ENCODE data around the gene CMTM8.

The CMTM8 gene

DNA sequence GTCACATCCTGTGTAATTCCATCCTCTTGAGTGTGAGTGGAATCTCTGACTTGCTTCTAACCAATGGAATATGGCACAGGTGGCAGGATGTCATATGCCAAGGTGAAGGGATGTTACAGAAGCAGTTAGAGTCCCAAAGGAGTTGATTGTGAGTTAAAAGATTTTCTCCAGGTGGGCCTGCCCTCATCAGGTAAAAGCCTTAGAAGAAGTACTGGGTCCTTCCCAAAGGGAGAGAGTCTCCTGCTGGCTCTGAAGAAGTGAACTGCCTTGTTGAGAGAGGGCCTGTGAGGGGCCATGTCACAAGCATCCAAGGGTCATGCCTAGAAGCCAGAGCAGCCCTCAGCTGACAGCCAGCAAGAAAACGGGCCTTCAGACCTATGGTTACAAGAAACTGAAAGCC is 166.2 kb downstream of the CMTM8 start:
- Histone ChIP-seq H3K27me3 (ENCODE audit: control insufficient read depth, insufficient read depth, low read length, poor library complexity, severe bottlenecking) (no peaks in the 10 kb centered on the region), H3K4me3 (ENCODE audit: insufficient read depth, low read depth, low read length) (no peak overlapping the region), H3K9me3 (ENCODE audit: control insufficient read depth, low read length) (no peaks in the 10 kb centered on the region), H3K27ac (ENCODE audit: insufficient read depth, low read depth, low read length, poor library complexity, severe bottlenecking) (no peak overlapping the region), H3K36me3 (ENCODE audit: control insufficient read depth, insufficient read depth, low read length) (no peaks in the 10 kb centered on the region), H3K4me1 (ENCODE audit: control insufficient read depth, insufficient read depth, low read length) (peaks cover 13% of the 10 kb centered on the region)
- 88 to 94% methylated on average over 1 of the region's 1 CpG for WGBS, 2 experiments

DNA sequence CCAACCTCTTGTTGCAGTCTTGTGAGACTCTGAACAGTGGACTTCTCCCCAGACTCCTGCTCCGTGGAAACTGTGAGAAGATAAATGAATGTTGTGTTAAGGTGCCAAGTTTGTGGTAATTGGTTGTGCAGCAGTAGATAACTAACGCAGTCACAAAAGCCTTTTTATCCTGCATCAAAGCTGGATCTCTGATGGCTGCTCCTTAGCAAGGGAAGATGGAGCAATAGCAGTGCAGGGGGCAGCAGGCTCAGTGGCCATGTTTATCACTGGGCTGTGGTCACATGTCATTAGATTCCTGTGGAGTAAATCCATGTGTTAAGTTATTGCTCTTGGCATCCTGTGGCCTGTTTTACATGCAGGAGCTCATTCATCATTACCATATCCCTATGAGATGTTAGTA is 166.7 kb downstream of the CMTM8 start:
- whole genome bisulfite sequencing, 2 experiments: 89 to 95% methylated on average over 2 of the region's 2 CpGs
- Histone ChIP-seq H3K4me3 (ENCODE audit: insufficient read depth, low read depth, low read length) (no peak overlapping the region), H3K27ac (ENCODE audit: insufficient read depth, low read depth, low read length, poor library complexity, severe bottlenecking) (no peak overlapping the region), H3K27me3 (ENCODE audit: control insufficient read depth, insufficient read depth, low read length, poor library complexity, severe bottlenecking) (no peaks in the 10 kb centered on the region), H3K36me3 (ENCODE audit: control insufficient read depth, insufficient read depth, low read length) (no peaks in the 10 kb centered on the region), H3K9me3 (ENCODE audit: control insufficient read depth, low read length) (no peaks in the 10 kb centered on the region), H3K4me1 (ENCODE audit: control insufficient read depth, insufficient read depth, low read length) (peaks cover 17% of the 10 kb centered on the region)

GRCh38 chr3:32405711-32406323 is 167.3 kb downstream of the CMTM8 start:
- H3K36me3 ChIP-seq (ENCODE audit: control insufficient read depth, insufficient read depth, low read length): no peaks in the 10 kb centered on the region
- no peak overlapping the region for H3K27ac ChIP-seq (ENCODE audit: insufficient read depth, low read depth, low read length, poor library complexity, severe bottlenecking)
- WGBS, 2 experiments: 90 to 97% methylated on average over 6 to 7 of the region's 7 CpGs
- H3K27me3 ChIP-seq (ENCODE audit: control insufficient read depth, insufficient read depth, low read length, poor library complexity, severe bottlenecking): no peaks in the 10 kb centered on the region
- H3K9me3 ChIP-seq (ENCODE audit: control insufficient read depth, low read length): no peaks in the 10 kb centered on the region
- no peak overlapping the region for H3K4me3 ChIP-seq (ENCODE audit: insufficient read depth, low read depth, low read length)
- peaks cover 24% of the 10 kb centered on the region for H3K4me1 ChIP-seq (ENCODE audit: control insufficient read depth, insufficient read depth, low read length)

- no peaks in the 10 kb centered on the region for H3K27me3 ChIP-seq (ENCODE audit: control insufficient read depth, insufficient read depth, low read length, poor library complexity, severe bottlenecking)
- H3K4me1 ChIP-seq (ENCODE audit: control insufficient read depth, insufficient read depth, low read length): peaks cover 17% of the 10 kb centered on the region
- H3K36me3 ChIP-seq (ENCODE audit: control insufficient read depth, insufficient read depth, low read length): no peaks in the 10 kb centered on the region
- no peak overlapping the region for H3K27ac ChIP-seq (ENCODE audit: insufficient read depth, low read depth, low read length, poor library complexity, severe bottlenecking)
- no peaks in the 10 kb centered on the region for H3K9me3 ChIP-seq (ENCODE audit: control insufficient read depth, low read length)
- H3K4me3 ChIP-seq (ENCODE audit: insufficient read depth, low read depth, low read length): no peak overlapping the region
- WGBS, 2 experiments: 81 to 83% methylated on average over 7 of the region's 7 CpGs
These were observed 168.3 kb downstream of the CMTM8 start for GRCh38 chr3:32406486-32407408.

DNA sequence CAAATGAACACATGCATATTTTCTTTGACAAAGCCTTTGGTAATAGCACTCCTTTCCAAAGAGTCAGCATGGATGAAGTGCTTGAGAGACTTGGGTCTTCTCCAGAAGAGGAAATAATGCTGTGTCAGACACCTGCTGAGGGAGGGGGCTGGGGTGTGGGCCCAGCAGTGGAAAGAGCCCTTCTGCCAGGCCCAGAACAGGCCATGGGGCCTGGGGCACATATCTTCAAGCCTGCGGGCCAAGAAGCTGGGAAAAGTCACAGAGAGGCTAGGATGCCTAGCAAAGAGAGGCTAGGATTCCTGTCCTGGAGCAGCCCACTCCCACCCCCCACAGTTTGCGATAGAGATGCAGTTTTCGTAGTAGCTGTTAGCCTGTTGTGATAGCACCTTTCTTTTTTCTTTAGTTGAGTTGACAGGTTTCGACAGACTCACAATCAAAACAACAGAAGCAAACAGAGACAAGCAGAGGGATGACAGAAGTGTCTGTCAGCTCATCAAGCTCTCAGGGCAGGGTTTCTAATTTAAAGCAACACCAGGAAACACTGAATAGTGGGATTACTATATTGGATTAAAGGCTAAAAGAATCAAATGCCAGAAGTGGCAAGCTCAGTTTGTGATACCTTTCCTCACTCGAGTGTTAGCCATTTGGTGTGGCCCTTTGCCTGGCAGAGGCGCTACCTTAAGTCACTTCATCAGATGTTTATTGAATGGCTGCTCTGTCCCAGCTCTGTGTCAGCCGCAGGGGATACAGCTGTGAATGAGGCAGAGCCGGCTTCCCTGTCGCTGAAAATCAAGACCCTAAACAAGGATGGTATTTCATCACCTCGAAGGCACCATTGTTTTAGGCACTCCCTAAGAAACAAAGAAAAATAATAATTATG is 172.1 kb downstream of the CMTM8 start:
- Histone ChIP-seq H3K36me3 (ENCODE audit: control insufficient read depth, insufficient read depth, low read length) (no peaks in the 10 kb centered on the region), H3K4me3 (ENCODE audit: insufficient read depth, low read depth, low read length) (no peak overlapping the region), H3K27ac (ENCODE audit: insufficient read depth, low read depth, low read length, poor library complexity, severe bottlenecking) (peak overlapping the region; percentile 51), H3K27me3 (ENCODE audit: control insufficient read depth, insufficient read depth, low read length, poor library complexity, severe bottlenecking) (no peaks in the 10 kb centered on the region), H3K9me3 (ENCODE audit: control insufficient read depth, low read length) (no peaks in the 10 kb centered on the region), H3K4me1 (ENCODE audit: control insufficient read depth, insufficient read depth, low read length) (peaks cover 17% of the 10 kb centered on the region)
- 15 to 22% methylated on average over 9 to 10 of the region's 10 CpGs for WGBS, 2 experiments

DNA sequence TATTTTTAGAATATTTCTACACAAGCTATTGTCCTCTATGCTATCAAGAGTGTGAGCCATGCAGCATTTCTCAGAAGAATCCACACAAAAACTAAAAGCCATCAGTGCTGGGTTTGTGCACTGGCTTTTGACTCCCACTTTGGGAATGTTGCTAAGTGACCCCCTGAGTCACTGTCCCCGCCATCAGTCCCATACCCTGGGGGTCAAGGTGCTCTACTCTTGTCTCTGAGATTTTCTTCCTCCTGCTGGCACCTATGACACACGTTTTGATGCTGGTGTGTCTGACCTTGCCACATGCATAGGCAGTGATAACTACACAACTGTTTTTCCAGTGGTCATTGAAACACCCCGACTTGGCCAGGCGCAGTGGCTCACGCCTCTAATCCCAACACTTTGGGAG is 173.0 kb downstream of the CMTM8 start:
- Histone ChIP-seq H3K4me1 (ENCODE audit: control insufficient read depth, insufficient read depth, low read length) (peaks cover 17% of the 10 kb centered on the region), H3K36me3 (ENCODE audit: control insufficient read depth, insufficient read depth, low read length) (no peaks in the 10 kb centered on the region), H3K27me3 (ENCODE audit: control insufficient read depth, insufficient read depth, low read length, poor library complexity, severe bottlenecking) (no peaks in the 10 kb centered on the region), H3K27ac (ENCODE audit: insufficient read depth, low read depth, low read length, poor library complexity, severe bottlenecking) (no peak overlapping the region), H3K4me3 (ENCODE audit: insufficient read depth, low read depth, low read length) (no peak overlapping the region), H3K9me3 (ENCODE audit: control insufficient read depth, low read length) (no peaks in the 10 kb centered on the region)
- WGBS, 2 experiments: 82 to 84% methylated on average over 5 of the region's 5 CpGs

GRCh38 chr3:32412887-32413286 is 174.4 kb downstream of the CMTM8 start:
- no peaks in the 10 kb centered on the region for H3K9me3 ChIP-seq (ENCODE audit: control insufficient read depth, low read length)
- no peak overlapping the region for H3K27ac ChIP-seq (ENCODE audit: insufficient read depth, low read depth, low read length, poor library complexity, severe bottlenecking)
- H3K27me3 ChIP-seq (ENCODE audit: control insufficient read depth, insufficient read depth, low read length, poor library complexity, severe bottlenecking): no peaks in the 10 kb centered on the region
- peaks cover 17% of the 10 kb centered on the region for H3K4me1 ChIP-seq (ENCODE audit: control insufficient read depth, insufficient read depth, low read length)
- no peaks in the 10 kb centered on the region for H3K36me3 ChIP-seq (ENCODE audit: control insufficient read depth, insufficient read depth, low read length)
- 98 to 99% methylated on average over 3 of the region's 3 CpGs for WGBS, 2 experiments
- H3K4me3 ChIP-seq (ENCODE audit: insufficient read depth, low read depth, low read length): no peak overlapping the region

DNA sequence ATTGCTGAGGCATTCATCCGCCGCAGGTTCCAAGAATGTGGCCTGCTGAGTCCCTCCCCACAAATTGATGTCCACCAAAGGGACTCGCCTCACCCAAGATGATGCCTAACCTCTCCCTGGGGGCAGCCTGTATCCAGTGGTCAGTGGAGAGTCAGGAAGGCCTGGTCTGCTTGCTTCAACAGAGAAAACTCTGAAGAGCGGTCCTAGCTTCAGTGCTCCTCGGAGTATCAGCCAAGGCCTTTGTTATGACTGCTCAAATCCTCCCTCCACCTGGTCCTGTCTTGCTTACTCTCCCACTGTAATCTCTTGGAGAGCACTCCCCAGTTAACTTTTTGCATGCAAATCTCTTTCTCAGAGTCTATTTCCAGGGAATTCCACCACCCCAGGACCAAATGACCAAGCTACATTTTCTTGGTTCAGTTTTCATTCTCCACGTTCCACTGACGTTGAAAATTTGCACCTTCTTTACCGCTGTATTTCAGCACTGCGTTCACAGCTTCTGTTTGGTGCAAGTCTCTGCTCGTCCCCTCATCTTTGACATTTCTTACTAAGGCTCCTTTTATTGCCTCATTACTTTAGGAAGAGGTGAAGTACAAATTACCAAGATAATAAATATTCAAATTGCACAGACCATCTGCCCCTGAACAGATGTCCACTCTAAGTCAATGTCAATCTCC is 175.5 kb downstream of the CMTM8 start:
- H3K4me1 ChIP-seq (ENCODE audit: control insufficient read depth, insufficient read depth, low read length): peaks cover 17% of the 10 kb centered on the region
- WGBS, 2 experiments: 70 to 71% methylated on average over 10 of the region's 10 CpGs
- H3K27me3 ChIP-seq (ENCODE audit: control insufficient read depth, insufficient read depth, low read length, poor library complexity, severe bottlenecking): no peaks in the 10 kb centered on the region
- H3K36me3 ChIP-seq (ENCODE audit: control insufficient read depth, insufficient read depth, low read length): no peaks in the 10 kb centered on the region
- no peaks in the 10 kb centered on the region for H3K9me3 ChIP-seq (ENCODE audit: control insufficient read depth, low read length)
- no peak overlapping the region for H3K27ac ChIP-seq (ENCODE audit: insufficient read depth, low read depth, low read length, poor library complexity, severe bottlenecking)
- no peak overlapping the region for H3K4me3 ChIP-seq (ENCODE audit: insufficient read depth, low read depth, low read length)

- no peaks in the 10 kb centered on the region for H3K27me3 ChIP-seq (ENCODE audit: control insufficient read depth, insufficient read depth, low read length, poor library complexity, severe bottlenecking)
- peaks cover 4% of the 10 kb centered on the region for H3K9me3 ChIP-seq (ENCODE audit: control insufficient read depth, low read length)
- H3K27ac ChIP-seq (ENCODE audit: insufficient read depth, low read depth, low read length, poor library complexity, severe bottlenecking): no peak overlapping the region
- no peaks in the 10 kb centered on the region for H3K36me3 ChIP-seq (ENCODE audit: control insufficient read depth, insufficient read depth, low read length)
- 93 to 95% methylated on average over 6 of the region's 6 CpGs for WGBS, 2 experiments
- H3K4me1 ChIP-seq (ENCODE audit: control insufficient read depth, insufficient read depth, low read length): peaks cover 13% of the 10 kb centered on the region
- H3K4me3 ChIP-seq (ENCODE audit: insufficient read depth, low read depth, low read length): no peak overlapping the region
These were observed 176.2 kb downstream of the CMTM8 start for GRCh38 chr3:32414522-32415202.

Data from ectodermal cell (in vitro differentiated cells).